SW 1271 (cell line): Measurements from ENCODE around the gene OCIAD2.
"Not testable (repeated sequence)": the region's sequence is repeated elsewhere in the genome, so short reads cannot be mapped to it uniquely, and the experiment has no call there.

Source experiments
- DNase-seq, 2 experiments: peaks; one replicate each; lab custom pipeline; 2025; lab: John Stamatoyannopoulos, UW

OCIAD2 gene

DNA sequence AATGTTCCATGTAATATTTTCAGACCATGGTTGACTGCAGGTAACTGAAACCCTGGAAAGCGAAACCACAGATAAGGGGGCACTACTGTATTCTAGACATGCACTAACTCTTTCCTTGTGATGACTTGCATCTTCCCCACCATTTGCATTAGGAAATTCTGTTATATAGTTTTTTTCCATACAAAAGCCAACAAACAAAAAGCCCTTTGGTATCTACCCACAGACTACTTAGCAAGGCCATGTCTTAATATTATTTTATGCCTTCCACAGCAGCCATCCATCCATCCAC, 52.2 kb downstream of the OCIAD2 start:
- DNase-seq: no peak

DNA sequence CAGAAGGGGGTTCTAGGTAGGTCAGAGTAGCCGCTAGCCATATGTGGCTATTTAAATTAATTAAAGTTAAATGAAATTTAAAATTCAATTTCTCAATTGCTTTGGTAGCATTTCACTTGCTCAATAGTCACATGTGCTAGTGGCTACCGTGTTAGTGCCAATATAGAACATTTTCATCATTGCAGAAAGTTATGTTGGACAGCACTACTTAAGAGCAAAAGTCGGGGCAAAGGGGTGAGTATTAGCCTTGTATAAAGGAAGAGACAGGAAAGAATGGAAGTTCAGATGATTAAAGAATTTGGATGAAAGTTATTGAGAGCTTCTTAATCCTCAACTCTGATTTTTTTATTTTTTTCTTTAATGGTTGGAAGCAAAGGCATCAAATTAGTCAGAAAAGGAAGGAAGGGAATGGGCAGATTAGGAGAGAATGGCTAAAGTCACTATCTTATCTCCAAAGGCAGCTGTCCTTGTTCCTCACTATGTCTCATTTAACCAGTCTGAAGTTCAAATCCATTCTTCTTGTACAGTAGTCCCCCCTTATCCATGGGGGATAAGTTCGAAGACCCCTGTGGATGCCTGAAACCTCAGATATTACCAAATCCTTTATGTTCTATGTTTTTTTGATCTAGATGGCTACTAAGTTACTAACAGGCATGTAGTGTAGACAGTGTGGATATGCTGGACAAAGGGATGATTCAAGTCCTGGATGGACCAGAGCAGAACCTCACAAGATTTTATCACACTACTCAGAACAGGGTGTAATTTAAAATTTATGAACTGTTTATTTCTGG, 52.8 kb downstream of the OCIAD2 start:
- no peak for DNase-seq

DNA sequence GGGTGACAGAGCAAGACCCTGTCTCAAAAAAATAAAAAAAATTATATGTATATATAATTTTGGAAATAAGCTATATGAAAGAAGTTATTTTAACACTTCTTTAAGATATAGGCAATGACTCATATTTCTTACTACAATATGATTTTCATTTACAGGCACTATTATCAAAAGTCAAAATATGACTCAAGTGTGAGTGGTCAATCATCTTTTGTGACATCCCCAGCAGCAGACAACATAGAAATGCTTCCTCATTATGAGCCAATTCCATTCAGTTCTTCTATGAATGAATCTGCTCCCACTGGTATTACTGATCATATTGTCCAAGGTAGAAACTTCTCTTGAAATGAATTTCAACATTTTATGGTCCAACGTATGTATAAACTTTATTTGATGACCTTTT, 54.9 kb downstream of the OCIAD2 start:
- no peak for DNase-seq

DNA sequence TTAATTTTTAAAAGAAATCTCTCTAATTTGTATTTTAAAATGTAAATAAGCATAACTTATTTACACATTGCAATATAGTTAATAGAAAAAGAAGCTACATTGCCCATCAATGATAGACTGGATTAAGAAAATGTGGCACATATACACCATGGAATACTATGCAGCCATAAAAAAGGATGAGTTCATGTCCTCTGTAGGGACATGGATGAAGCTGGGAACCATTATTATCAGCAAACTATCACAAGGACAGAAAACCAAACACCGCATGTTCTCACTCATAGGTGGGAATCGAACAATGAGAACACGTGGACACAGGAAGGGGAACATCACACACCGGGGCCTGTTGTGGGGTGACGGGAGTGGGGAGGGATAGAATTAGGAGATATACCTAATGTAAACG, 57.8 kb downstream of the OCIAD2 start:
- DNase-seq: not testable (repeated sequence)

DNA sequence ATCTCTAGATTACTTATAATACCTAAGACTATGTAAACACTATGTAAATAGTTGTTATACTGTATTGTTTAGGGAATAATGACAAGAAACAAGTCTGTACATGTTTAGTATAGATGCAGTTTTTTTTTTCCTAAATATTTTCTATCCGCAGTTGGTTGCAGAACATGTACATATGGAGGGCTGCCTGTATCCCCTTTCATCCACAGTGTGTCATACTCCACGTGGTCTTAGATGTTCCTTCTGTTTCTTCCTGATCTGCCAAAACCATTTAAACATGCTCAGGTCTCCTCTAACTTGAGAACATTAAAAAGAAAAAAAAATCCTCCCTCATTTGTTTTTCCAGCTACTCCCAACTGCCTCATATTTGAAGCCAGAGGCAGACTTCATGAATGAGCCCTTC, 61.7 kb downstream of the OCIAD2 start:
- no peak for DNase-seq

DNA sequence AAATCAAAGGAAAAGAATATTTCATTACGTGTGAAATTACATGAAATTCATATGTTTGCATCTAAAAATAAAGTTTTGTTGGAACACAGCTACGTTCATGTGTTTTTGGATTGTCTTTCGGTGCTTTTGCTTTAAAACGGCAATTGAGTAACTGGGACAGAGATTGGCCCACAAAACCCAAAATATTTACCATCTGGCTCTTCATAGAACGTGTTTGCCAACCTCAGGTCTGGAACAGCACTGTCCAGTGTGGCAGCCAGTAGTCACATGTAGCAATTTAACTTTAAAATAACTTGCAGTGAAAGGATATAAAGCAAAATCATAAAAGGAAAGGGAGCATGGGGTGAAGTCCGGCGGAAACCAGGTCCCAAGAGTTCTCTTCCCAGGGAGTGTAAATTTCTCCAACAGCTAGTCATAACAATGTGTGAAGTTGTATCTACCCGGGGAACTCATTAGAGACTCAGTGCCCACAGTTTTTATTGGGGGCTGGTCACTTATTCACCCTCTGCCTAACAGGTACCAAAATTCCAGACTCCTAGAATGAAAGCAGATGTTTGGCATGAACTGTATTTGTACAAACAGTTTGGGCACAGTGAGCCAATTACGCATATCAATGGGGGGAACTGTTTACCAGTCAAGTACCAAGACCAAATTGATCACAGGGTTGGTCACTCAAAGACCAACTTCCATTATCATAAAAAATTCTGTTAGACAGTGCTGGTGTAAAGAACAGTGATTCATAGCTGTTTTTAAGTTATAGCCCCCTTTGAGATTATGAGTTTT, 65.3 kb downstream of the OCIAD2 start:
- DNase-seq: no peak

DNA sequence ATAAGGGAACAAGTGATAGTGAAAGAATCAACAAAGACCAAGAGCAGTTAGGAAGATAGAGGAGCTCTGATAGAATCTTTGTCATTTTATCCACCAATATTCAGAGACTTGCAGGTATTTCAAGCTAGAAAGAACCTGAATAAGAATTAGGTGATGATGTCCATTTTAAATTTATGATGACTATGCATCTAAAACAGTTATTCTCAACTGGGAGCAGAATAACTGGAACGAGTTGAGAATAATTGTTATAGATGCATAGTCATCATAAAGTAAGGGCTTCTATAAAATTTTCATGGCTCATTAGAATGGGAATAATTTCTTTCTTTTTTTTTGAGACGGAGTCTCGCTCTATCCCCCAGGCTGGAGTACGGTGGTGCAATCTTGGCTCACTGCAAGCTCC, 69.9 kb downstream of the OCIAD2 start:
- no peak for DNase-seq
